AG04449 (cell line): ENCODE results near the gene HOXB8.

Experiments
- CTCF ChIA-PET: fragments of 350-600 bp; formaldehyde crosslinking; extraction: SDS; loops from one replicate; lab custom pipeline; 2021; ENCODE audit warnings: antibody characterized with exemption; lab: Yijun Ruan, JAX
- POLR2A ChIA-PET: fragments of 400-600, 350-600 bp; formaldehyde crosslinking; extraction: SDS; loops from one replicate; lab custom pipeline; 2020; ENCODE audit warnings: antibody characterized with exemption, inconsistent platforms; lab: Yijun Ruan, JAX
- DNase-seq: peaks from one replicate; pipeline ENCODE4 v3.0.0-alpha.2; 2010; ENCODE audit warnings: low read depth, low spot score
- H3K4me3 ChIP-seq: 2 replicates; pipeline ENCODE4 v1.5.1; 2011; ENCODE audit warnings: low read depth, mild to moderate bottlenecking, control low read depth, low read length
- CTCF ChIP-seq: IDR thresholded peaks from one replicate; pipeline ENCODE4 v1.5.1; 2011; ENCODE audit warnings: mild to moderate bottlenecking, moderate library complexity, low read length, control low read depth, inconsistent platforms; ENCODE audit not compliant: insufficient read depth; ENCODE audit errors: missing control alignments

HOXB8 gene

DNA sequence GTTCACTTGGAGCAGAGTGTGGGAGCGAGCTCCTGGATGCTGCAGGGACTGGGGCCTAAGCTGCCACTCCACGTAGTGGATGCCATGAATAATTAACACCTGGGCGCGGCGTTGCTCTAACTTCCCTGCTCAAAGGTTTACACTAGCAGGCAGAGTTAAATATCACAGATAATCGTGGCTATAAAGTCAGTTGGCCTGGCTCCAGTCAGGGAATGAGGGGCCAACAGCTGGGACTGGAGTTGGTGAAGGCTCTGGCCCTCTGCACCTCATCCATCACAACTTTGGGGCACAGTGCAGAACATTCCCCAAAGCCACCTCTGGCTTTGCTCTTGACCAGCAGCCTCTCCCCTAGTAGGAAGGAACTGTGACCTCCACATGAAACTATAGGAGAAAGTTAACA lies 47.9 kb downstream of the HOXB8 start:
- no peak overlapping the region; the same call in 1 of the 2 replicates for H3K4me3 ChIP-seq
- ChIA-PET CTCF (interaction anchor here (1.0 to 3.6 kb wide), 7 partner anchors 9 to 259 kb away, joined by 3 to 22 read pairs (median 4); no protein-coding TSS in a partner anchor), POLR2A (interaction anchor here (1.1 to 1.9 kb wide), 5 partner anchors 10 to 23 kb away, joined by 3 to 7 read pairs (median 4); partner anchors contain the start of gene HOXB3)
- no peak for DNase-seq
- TF ChIP-seq CTCF, result no peak

GRCh38 chr17:48566717-48567116 lies 48.4 kb downstream of the HOXB8 start:
- H3K4me3 ChIP-seq, result no peak overlapping the region

GRCh38 chr17:48565925-48566710 lies 49.0 kb downstream of the HOXB8 start:
- CTCF ChIA-PET, result interaction anchor here (3.6 kb wide), 1 partner anchor 215 kb away, joined by 15 read pairs; no protein-coding TSS in a partner anchor
- no peak for DNase-seq
- POLR2A ChIA-PET, result interaction anchor here (1.1 to 1.9 kb wide), 4 partner anchors 8 to 24 kb away, joined by 3 to 7 read pairs (median 3); partner anchors contain the start of gene HOXB3

More at GRCh38 chr17:48566717-48567116, 48.4 kb downstream of the HOXB8 start:
- TF ChIP-seq CTCF, result no peak
- no peak for DNase-seq
- CTCF ChIA-PET, result interaction anchor here (1.9 to 3.6 kb wide), 2 partner anchors 10 to 215 kb away, joined by 4 to 15 read pairs; no protein-coding TSS in a partner anchor
- POLR2A ChIA-PET, result interaction anchor here (1.1 to 1.9 kb wide), 5 partner anchors 8 to 23 kb away, joined by 3 to 7 read pairs (median 3); partner anchors contain the start of gene HOXB3

DNA sequence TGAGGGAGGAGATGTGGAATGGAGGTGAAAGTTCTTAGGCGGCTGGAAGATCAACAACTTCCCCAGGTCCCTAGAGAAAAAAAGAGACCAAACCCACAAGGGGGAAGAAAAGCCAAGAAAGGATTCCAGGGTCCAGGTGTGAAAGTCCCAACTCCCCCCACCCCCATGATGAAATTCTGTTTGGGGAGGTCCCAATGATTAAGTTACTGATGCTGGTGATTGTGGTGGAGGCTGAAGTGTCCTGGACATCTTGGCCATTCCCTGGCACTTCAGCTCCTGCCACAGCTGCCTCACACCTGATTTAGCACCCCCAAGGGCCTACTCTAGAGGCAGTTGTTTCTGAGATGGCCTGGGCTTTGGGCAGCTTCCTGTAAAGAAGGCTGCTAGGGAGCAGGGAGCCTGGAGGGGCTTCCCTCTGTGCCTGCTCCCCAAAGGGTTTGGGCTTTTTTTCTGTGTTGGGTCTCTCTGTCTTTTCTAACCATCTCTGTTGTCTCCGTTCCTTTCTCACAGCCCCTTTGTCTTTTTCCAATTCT lies 50.0 kb downstream of the HOXB8 start:
- H3K4me3 ChIP-seq, result peak overlapping the region; percentile 54
- TF ChIP-seq CTCF, result no peak
- no peak for DNase-seq
- ChIA-PET POLR2A (no interaction called here), CTCF (interaction anchor here (2.5 kb wide), 1 partner anchor 73 kb away, joined by 7 read pairs; no protein-coding TSS in a partner anchor)

More at GRCh38 chr17:48565925-48566710, 49.0 kb downstream of the HOXB8 start:
- TF ChIP-seq CTCF, result no peak
- no peak overlapping the region for H3K4me3 ChIP-seq

DNA sequence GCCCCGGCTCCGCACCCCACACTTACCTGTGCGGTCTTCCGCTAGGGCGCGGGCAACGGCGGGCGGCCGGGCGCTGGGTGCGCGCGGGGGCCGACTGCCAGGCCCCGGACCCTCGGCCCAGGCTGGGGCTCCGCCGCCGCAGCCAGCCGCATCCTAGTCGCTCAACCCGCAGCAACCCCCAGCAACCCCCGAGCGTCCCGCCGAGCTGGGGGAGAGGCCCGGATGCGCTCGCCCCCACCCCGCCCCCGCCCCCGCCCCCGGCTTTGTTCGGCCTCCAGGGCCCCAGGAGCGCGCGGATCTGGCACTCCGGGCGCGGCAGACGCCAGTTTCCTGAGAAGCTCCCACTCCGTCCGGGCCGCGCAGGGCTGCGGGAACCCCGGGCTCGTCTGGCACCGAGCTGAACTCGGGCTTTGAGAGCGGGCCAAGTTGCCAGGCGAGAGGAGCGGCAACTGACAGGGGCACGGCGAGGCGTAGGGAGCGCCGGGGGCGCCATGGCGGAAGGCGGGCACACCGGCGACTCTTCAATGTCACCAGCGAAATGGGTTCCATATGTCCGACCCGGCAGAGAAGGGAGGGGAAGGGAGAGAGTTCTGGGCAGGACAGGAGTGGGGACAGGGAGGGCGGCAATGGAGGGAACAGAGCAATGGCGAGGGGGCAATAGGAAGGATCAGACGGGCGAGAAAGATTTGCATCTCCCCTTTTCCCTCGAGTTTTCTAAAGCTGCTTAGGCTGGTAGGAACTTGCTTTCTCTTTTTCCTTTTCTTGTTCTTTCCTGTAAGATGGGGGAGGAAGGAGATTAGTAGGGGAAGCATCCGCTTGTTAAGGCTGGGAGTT lies 50.7 kb downstream of the HOXB8 start:
- TF ChIP-seq CTCF, result no peak
- DNase-seq, result no peak
- ChIA-PET CTCF (interaction anchor here (0.9 to 2.8 kb wide), 3 partner anchors 15 to 228 kb away, joined by 3 to 10 read pairs (median 7); no protein-coding TSS in a partner anchor), POLR2A (interaction anchor here (0.8 kb wide), 1 partner anchor 9 kb away, joined by 5 read pairs; no protein-coding TSS in a partner anchor)
- H3K4me3 ChIP-seq, result peak overlapping the region; percentile 54
